ENCODE data around the gene SNX1.
A peak's percentile ranks its signal among the peaks of the same experiment; 100 is the strongest.

The SNX1 gene

GRCh38 chr15:64162869-64163658, 67.3 kb downstream of the SNX1 start, which contains the start of gene PPIB:
Gene PPIB, minus strand, starts transcription at chr15:64163022. Its CDS starts 36 bp downstream, at chr15:64162986.
- DNase-seq (ENCODE audit: low read depth, low spot score), result peak; percentile 98
- H3K4me3 ChIP-seq (ENCODE audit: insufficient read length, low read depth), result peak within 1 kb of the TSS; percentile 93
- H3K27me3 ChIP-seq (ENCODE audit: insufficient read depth, insufficient read length), result no peaks in the 10 kb centered on the region
- no peaks in the 10 kb centered on the region for H3K9me3 ChIP-seq (ENCODE audit: insufficient read depth, low read length)
- H3K9ac ChIP-seq (ENCODE audit: insufficient read length, low read depth), result peak within 1 kb of the TSS; percentile 96
- TF ChIP-seq ZNF274 (IDR thresholded peaks at IDR 0.05; ENCODE audit: low read depth, low read length), result no peak
- TF ChIP-seq SUZ12 (IDR thresholded peaks at IDR 0.05; ENCODE audit: extremely low read depth, insufficient read depth, insufficient read length), result no peak
- TF ChIP-seq YY1 (IDR thresholded peaks at IDR 0.05; ENCODE audit: insufficient read depth, insufficient read length), result no peak
- H3K36me3 ChIP-seq (ENCODE audit: insufficient read depth, insufficient read length, low read length), result peaks cover 38% of the 10 kb centered on the region
- peaks cover 7% of the 10 kb centered on the region for H3K4me1 ChIP-seq (ENCODE audit: insufficient read depth, insufficient read length)

GRCh38 chr15:64163659-64164362, 68.0 kb downstream of the SNX1 start:
- H3K4me3 ChIP-seq (ENCODE audit: insufficient read length, low read depth), result peak overlapping the region; percentile 26
- H3K9ac ChIP-seq (ENCODE audit: insufficient read length, low read depth), result peak overlapping the region; percentile 65
- H3K27me3 ChIP-seq (ENCODE audit: insufficient read depth, insufficient read length), result no peaks in the 10 kb centered on the region
- H3K4me1 ChIP-seq (ENCODE audit: insufficient read depth, insufficient read length), result peaks cover 7% of the 10 kb centered on the region
- no peak for DNase-seq (ENCODE audit: low read depth, low spot score)
- TF ChIP-seq YY1 (IDR thresholded peaks at IDR 0.05; ENCODE audit: insufficient read depth, insufficient read length), result no peak
- no peak for TF ChIP-seq SUZ12 (IDR thresholded peaks at IDR 0.05; ENCODE audit: extremely low read depth, insufficient read depth, insufficient read length)
- no peak for TF ChIP-seq ZNF274 (IDR thresholded peaks at IDR 0.05; ENCODE audit: low read depth, low read length)
- H3K36me3 ChIP-seq (ENCODE audit: insufficient read depth, insufficient read length, low read length), result peaks cover 31% of the 10 kb centered on the region
- no peaks in the 10 kb centered on the region for H3K9me3 ChIP-seq (ENCODE audit: insufficient read depth, low read length)

GRCh38 chr15:64164436-64164835, 68.7 kb downstream of the SNX1 start:
- Histone ChIP-seq H3K4me1 (ENCODE audit: insufficient read depth, insufficient read length) (peaks cover 7% of the 10 kb centered on the region), H3K4me3 (ENCODE audit: insufficient read length, low read depth) (no peak overlapping the region), H3K36me3 (ENCODE audit: insufficient read depth, insufficient read length, low read length) (peaks cover 26% of the 10 kb centered on the region), H3K27me3 (ENCODE audit: insufficient read depth, insufficient read length) (no peaks in the 10 kb centered on the region), H3K9me3 (ENCODE audit: insufficient read depth, low read length) (no peaks in the 10 kb centered on the region), H3K9ac (ENCODE audit: insufficient read length, low read depth) (no peak overlapping the region)
- TF ChIP-seq YY1 (IDR thresholded peaks at IDR 0.05; ENCODE audit: insufficient read depth, insufficient read length) (no peak), ZNF274 (IDR thresholded peaks at IDR 0.05; ENCODE audit: low read depth, low read length) (no peak), SUZ12 (IDR thresholded peaks at IDR 0.05; ENCODE audit: extremely low read depth, insufficient read depth, insufficient read length) (no peak)
- DNase-seq (ENCODE audit: low read depth, low spot score), result no peak

- peaks cover 23% of the 10 kb centered on the region for H3K36me3 ChIP-seq (ENCODE audit: insufficient read depth, insufficient read length, low read length)
- DNase-seq (ENCODE audit: low read depth, low spot score), result no peak
- TF ChIP-seq YY1 (IDR thresholded peaks at IDR 0.05; ENCODE audit: insufficient read depth, insufficient read length) (no peak), SUZ12 (IDR thresholded peaks at IDR 0.05; ENCODE audit: extremely low read depth, insufficient read depth, insufficient read length) (no peak), ZNF274 (IDR thresholded peaks at IDR 0.05; ENCODE audit: low read depth, low read length) (no peak)
Measured at GRCh38 chr15:64166102-64166890, 70.5 kb downstream of the SNX1 start.

DNA sequence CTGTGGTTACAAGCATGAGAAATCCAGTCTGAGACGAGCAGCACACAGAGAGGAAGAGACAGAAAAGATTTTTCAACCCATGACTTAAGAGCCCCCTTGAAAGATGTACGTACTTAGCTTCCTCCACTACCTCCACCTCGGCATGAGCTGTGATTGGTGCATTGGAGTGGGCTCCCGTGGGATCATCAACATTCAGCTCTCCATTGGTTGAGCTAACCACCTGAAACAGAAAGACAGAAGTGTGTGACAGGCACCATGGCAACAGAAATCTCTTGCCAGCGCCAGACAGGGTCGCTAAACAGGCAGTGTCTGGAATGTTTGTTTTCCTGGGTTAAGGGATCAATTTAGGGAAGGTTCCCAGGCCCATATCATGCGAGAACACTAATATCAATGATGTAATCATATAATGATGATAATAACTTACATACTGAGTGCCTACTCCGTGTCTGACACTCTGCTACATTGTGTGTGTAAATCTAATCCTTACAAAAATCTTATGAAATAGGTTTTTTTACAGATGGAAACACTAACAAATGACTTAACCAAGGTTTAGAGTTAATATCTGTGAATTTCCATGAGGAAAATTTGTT, 84.5 kb downstream of the SNX1 start:
- H3K9ac ChIP-seq (ENCODE audit: insufficient read length, low read depth), result no peak overlapping the region
- no peaks in the 10 kb centered on the region for H3K27me3 ChIP-seq (ENCODE audit: insufficient read depth, insufficient read length)
- H3K36me3 ChIP-seq (ENCODE audit: insufficient read depth, insufficient read length, low read length), result peaks cover 45% of the 10 kb centered on the region
- no peaks in the 10 kb centered on the region for H3K4me1 ChIP-seq (ENCODE audit: insufficient read depth, insufficient read length)
- no peak for DNase-seq (ENCODE audit: low read depth, low spot score)
- H3K4me3 ChIP-seq (ENCODE audit: insufficient read length, low read depth), result no peak overlapping the region
- H3K9me3 ChIP-seq (ENCODE audit: insufficient read depth, low read length), result no peaks in the 10 kb centered on the region
- TF ChIP-seq SUZ12 (IDR thresholded peaks at IDR 0.05; ENCODE audit: extremely low read depth, insufficient read depth, insufficient read length) (no peak), ZNF274 (IDR thresholded peaks at IDR 0.05; ENCODE audit: low read depth, low read length) (no peak), YY1 (IDR thresholded peaks at IDR 0.05; ENCODE audit: insufficient read depth, insufficient read length) (no peak)

More at GRCh38 chr15:64166102-64166890, 70.5 kb downstream of the SNX1 start:
- Histone ChIP-seq H3K27me3 (ENCODE audit: insufficient read depth, insufficient read length) (no peaks in the 10 kb centered on the region), H3K4me3 (ENCODE audit: insufficient read length, low read depth) (no peak overlapping the region), H3K9me3 (ENCODE audit: insufficient read depth, low read length) (no peaks in the 10 kb centered on the region), H3K4me1 (ENCODE audit: insufficient read depth, insufficient read length) (peaks cover 5% of the 10 kb centered on the region), H3K9ac (ENCODE audit: insufficient read length, low read depth) (no peak overlapping the region)

GRCh38 chr15:64182859-64183370, 87.1 kb downstream of the SNX1 start:
- H3K36me3 ChIP-seq (ENCODE audit: insufficient read depth, insufficient read length, low read length), result peaks cover 33% of the 10 kb centered on the region
- H3K4me1 ChIP-seq (ENCODE audit: insufficient read depth, insufficient read length), result no peaks in the 10 kb centered on the region
- TF ChIP-seq ZNF274 (IDR thresholded peaks at IDR 0.05; ENCODE audit: low read depth, low read length), result no peak
- no peak for TF ChIP-seq YY1 (IDR thresholded peaks at IDR 0.05; ENCODE audit: insufficient read depth, insufficient read length)
- TF ChIP-seq SUZ12 (IDR thresholded peaks at IDR 0.05; ENCODE audit: extremely low read depth, insufficient read depth, insufficient read length), result no peak
- H3K9me3 ChIP-seq (ENCODE audit: insufficient read depth, low read length), result no peaks in the 10 kb centered on the region
- H3K9ac ChIP-seq (ENCODE audit: insufficient read length, low read depth), result no peak overlapping the region
- DNase-seq (ENCODE audit: low read depth, low spot score), result no peak
- H3K27me3 ChIP-seq (ENCODE audit: insufficient read depth, insufficient read length), result no peaks in the 10 kb centered on the region
- no peak overlapping the region for H3K4me3 ChIP-seq (ENCODE audit: insufficient read length, low read depth)
